Left forelimb (tissue), 1 donor: ENCODE data around the gene ADH1C.
"Not testable (repeated sequence)": the region's sequence is repeated elsewhere in the genome, so short reads cannot be mapped to it uniquely, and the experiment has no call there.

Source experiments
- DNase-seq: peaks from one replicate; pipeline ENCODE4 v3.0.0-alpha.2; 2018; ENCODE audit warnings: low spot score

Gene ADH1C

GRCh38 chr4:99352602-99353537, at the start of gene ADH1C:
ADH1C (minus strand) TSS chr4:99352746; CDS start chr4:99352675, 71 bp downstream.
- DNase-seq, result no peak

DNA sequence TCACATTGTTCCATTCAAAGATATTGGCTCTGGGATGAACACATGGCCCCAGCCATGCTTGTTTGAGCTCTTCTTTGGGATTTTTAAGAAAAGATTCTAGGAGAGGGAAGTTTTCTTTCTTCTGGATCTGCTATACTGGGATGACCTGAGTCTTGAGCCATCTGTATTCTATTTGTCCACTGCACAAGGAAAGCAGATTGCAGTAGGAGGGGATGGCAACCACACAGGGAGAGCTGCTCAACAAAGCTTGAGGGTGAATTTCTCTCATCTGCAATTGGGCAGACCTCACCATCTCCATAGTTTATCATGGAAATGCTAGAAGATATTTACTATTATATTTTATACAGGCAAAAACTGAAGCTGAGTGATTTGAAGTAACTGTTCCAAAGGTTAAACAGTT, 48.3 kb upstream of the ADH1C start:
- no peak for DNase-seq

GRCh38 chr4:99399017-99399416, 46.5 kb upstream of the ADH1C start:
- no peak for DNase-seq

GRCh38 chr4:99395595-99396364, 43.2 kb upstream of the ADH1C start:
- DNase-seq, result no peak

- no peak for DNase-seq
Measured at GRCh38 chr4:99394896-99395295, 42.4 kb upstream of the ADH1C start.

GRCh38 chr4:99390055-99390454, 37.5 kb upstream of the ADH1C start:
- no peak for DNase-seq

DNA sequence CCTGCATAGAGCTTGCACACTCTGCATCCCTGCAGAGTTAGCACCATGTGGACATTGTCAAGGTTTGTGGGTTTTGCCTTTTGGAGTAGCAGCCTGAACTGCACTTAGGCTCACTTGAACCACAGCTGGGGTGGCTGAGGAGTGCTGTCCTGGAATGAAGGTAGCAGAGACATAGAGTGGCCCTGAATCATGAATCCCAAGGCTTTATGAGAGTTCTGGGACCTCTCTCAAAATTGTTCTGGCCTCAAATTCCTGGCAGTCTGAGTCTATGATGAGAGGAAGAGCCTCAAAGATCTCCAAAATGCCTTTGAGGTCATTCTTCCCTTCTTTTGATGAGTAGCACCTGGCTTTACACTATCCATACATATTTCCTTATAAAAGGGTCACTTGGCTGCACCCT, 37.1 kb upstream of the ADH1C start:
- DNase-seq, result no peak

- no peak for DNase-seq
Measured at GRCh38 chr4:99383833-99384392, 31.4 kb upstream of the ADH1C start.

- DNase-seq, result no peak
Measured at GRCh38 chr4:99383399-99383798, 30.9 kb upstream of the ADH1C start.

GRCh38 chr4:99382745-99383360, 30.3 kb upstream of the ADH1C start:
- DNase-seq, result no peak

GRCh38 chr4:99381588-99382175, 29.1 kb upstream of the ADH1C start:
- DNase-seq, result no peak

DNA sequence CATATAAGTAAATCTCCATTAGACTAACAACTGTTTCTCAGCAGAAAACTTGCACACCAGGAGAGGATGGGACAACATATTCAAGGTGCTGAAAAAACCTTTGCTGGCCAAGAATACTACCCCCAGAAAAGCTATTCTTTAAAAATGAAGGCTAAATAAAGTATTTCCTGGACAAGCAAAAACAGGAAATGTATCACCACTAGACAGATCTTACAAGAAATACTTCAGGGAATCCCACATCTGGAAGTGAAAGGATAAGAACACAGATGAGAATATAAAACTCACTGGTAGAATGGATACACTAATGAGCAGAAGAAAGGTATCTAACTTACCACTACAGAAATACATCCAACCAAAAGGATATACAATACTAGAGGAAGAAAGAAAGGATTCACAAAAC, 27.0 kb upstream of the ADH1C start:
- no peak for DNase-seq

DNA sequence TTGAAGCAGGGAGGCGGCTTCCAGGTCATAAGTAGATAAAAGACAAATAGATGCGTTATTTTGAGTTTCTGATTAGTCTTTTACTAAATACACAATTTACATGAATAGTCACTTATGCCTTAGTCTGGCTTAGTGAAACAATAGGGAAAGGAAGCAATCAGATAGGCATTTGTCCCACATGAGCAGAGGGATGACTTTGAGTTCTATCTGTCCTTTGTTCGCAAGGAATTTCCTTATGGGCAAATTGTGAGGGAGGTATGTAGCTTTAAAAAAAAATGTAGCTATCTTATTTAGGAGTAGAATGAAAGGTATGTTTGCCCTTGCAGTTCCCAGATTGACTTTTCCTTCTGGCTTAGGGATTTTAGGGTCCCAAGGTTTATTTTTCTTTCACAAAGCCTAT, 26.3 kb upstream of the ADH1C start:
- no peak for DNase-seq

GRCh38 chr4:99377341-99377740, 24.8 kb upstream of the ADH1C start:
- not testable (repeated sequence) for DNase-seq

DNA sequence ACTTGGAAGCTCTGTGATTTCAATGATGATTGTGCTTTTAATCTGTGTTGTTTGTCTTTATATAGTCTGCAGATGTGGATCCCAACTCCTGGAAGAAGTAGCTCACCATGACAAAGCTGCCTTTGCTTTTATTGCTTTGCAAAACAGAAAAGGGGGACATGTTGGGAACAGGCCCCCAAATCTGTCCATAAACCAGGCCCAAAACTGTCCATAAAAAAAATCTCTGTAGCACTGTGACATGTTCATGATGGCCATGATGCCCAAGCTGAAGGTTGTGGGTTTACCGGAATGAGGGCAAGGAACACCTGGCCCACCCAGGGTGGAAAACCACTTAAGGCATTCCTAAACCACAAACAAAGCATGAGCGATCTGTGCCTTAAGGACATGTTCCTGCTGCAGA, 19.9 kb upstream of the ADH1C start:
- DNase-seq, result not testable (repeated sequence)

DNA sequence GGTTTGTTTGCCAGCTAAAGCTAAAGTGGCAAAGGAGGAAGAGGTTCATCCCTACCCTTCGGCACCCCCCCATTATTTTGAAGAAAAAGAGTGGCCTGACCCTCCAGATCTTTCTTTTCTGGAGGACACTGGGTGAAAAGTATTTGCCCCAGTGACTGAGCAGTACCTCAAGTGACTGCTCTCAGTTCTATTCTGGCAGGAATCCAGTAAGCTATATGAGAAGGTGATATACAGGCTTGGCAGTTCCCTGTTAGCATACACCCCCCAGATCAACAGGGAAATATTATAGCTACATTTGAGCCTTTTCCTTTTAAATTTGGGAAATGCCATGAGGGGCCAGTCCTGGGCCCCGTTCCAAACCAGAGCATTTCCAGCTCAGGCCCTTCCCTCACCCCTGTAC, 15.3 kb upstream of the ADH1C start:
- not testable (repeated sequence) for DNase-seq

DNA sequence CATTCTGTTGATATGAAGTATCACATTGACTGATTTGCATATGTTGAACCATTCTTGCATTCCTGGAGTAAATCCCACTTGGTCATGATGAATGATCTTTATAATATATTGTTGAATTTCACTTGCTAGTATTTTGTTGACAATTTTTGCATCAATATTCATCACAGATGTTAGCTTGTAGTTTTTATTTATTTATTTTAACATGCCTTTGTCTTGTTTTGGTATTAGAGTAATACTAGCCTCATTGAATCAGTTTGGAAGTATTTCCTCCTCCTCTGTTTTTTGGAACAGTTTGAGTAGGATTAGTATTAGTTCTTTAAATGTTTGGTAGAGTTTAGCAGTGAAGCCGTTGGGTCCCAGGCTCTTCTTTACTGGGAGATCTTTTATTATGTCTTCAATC, 13.9 kb upstream of the ADH1C start:
- no peak for DNase-seq

- no peak for DNase-seq
Measured at GRCh38 chr4:99362768-99363167, 10.2 kb upstream of the ADH1C start.

DNA sequence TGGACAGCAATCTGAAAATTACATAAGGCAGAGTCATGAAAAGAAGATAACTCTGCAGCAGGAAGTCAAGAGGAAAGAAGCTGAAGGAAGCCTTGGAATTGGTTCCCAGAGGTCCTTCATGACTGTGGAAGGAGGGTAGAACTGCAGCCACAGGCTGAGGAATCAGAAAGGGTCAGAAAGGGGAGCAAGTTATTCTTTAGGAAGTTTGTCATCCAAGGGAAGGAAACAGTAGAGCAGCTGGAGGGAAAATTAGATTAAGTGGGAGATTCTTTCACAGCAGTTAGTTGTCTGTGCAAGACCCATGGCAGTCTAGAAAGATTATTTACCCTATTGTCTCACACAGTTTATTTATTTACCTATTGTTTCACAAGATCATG, 9.3 kb upstream of the ADH1C start:
- no peak for DNase-seq

GRCh38 chr4:99361268-99361898, 8.8 kb upstream of the ADH1C start:
- no peak for DNase-seq

DNA sequence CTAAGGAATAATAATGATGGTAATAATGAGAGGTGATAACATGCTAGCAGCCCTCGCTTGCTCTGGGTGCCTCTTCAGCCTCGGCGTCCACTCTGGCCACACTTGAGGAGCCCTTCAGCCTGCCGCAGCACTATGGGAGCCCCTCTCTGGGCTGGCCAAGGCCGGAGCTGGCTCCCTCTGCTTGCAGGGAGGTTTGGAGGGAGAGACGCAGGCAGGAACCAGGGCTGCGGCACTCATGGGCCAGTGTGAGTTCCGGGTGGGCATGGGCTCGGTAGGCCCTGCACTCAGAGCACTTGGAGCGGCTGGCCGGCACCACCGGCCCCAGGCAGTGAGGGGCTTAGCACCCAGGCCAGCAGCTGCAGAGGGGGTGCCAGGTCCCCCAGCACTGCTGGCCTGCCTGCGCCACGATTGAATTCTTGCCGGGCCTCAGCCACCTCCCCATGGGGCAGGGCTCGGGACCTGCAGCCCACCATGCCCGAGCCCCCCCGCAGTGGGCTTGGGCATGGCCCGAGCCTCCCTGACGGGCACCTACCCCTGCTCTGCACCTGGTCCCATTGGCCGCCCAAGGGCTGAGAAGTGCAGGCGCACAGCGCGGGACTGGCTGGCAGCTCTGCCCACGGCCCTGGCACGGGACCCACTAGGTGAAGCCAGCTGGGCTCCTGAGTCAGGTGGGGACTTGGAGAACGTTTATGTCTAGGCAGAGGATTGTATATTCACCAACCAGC, 7.1 kb upstream of the ADH1C start:
- no peak for DNase-seq
